Activated T-cell treated with anti-CD3 and anti-CD28 coated beads for 24 hours (primary cell): Measurements from ENCODE around the gene NETO1.

Source experiments
- DNase-seq: peaks from one replicate; pipeline ENCODE4 v3.0.0-alpha.2; 2020; ENCODE audit warnings: low read depth

Gene NETO1

DNA sequence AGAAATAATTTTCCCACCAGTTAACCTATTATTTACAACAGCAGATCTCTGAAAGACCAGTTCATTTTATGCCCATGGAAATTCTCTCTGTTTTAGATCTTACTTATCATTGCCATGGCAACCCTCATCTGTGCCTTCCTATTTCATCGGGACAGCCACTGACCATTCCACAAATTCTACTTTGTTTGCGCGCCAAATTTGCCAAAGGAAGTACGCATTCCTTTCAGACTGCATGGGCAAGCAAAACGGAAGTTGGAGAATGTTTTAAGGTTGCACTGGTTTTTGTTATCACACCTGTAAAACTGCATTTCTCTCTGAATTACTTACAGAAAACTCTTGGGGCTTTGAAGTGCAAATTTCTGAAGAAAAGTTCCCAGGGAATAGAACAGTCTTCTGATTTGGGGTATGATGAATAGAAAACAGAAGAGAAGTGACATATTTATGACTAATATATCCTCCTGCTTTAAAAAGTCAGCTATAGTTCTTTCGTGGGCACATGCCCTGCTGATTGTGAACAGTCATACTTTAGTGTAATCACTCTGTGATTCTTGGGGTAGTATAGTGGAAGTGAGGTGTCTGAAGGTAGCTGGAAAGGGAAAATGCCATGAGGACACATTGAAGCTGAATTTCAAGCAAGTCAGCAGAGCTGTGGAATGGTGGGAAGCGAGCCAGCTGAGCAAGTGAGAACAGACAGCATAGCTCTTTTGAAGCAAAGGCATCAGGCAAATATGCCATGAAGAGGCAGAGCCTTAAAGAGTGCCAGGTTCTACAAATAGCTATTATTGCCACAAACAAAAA lies 20.9 kb downstream of the NETO1 start:
- no peak for DNase-seq

DNA sequence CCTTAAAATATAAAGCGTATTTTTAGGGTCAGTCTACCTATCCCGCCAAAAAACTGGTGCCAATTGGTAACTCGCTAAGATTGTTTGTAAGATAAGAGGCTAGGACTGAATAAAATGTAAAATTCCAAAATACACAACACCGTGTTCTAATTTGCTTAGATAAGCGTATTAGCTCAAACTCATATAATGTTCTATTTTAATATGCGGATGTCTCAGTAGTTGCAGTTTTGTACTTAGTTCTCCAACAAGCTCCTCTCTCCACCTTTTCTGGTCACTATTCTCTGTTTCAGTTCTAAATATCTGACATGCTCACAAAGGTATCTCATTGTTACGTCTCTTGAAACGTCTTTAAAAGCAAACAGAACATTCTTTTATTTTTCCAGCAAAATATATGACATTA lies 24.0 kb downstream of the NETO1 start:
- DNase-seq, result no peak

DNA sequence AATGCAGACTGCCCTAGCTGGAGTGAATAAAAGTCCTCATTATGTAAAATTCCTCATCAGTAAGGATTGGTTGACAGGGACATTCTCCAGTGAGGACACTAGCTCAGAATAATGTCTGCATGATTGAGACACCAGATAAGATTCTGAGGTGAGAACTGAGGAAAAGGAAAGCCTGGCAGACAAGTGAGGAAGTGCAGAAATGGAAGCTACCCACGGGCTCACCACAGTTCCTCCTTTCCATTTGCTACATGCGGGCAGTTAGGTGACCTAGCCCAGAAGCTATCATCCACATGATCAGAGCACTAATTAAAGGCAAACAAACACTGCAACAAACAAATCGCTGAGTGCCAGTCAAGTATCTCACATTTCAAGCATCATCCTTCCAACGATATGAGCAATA lies 27.7 kb downstream of the NETO1 start:
- no peak for DNase-seq

DNA sequence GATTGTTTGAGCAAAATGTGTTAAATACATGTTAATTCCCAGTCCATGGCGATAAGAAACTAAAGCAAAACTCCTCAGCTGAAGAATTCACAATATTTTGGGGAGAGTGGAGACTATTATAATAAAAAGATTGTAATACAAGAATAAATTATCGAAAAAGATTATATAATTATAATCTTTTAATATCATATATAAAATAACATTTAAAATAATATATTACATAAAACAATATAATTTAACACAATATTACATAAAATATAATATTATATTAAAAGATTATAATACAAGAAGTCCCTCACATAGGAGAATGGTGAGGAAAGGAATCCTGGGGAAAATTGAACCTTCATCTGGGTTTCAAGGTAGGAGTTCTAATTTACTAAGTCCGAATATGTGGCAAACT lies 33.1 kb downstream of the NETO1 start:
- DNase-seq, result no peak

DNA sequence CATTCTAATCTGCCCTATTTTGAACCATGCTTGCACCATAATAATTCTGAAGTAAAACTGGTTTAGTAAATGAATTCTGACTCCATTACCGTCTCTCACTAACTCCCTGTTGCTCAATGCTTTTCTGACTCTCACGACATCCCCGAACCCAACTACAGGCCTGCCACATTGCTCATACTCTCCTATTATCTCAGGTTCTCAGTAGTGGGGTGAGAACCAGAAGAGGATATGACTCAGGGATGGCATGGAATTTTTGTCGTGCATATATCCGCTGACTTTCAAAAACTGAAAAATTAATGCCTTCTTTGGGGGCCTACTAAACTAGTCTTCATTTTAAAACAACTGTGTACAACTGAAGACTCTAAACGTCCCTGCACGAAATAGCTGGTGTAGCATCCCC lies 34.3 kb downstream of the NETO1 start:
- DNase-seq, result no peak

DNA sequence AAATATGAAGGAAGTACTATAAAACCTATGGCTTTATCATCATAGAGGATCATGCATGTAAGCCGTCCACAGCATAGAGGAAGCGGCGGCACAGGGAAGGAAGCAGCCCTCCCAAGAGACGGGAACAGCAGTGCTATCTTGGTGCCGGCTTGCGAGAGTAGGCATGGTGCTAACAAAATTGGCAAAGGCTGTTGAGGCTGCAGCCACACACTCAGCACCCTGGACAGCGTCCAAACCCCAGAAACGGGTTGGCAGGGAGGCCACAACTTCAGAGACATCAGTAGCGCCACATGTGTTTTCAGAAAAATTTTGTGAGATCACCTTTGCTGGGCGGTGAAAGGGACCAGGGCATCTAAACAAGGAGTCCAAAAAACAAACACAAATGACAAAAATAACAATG lies 37.7 kb downstream of the NETO1 start:
- DNase-seq, result no peak

DNA sequence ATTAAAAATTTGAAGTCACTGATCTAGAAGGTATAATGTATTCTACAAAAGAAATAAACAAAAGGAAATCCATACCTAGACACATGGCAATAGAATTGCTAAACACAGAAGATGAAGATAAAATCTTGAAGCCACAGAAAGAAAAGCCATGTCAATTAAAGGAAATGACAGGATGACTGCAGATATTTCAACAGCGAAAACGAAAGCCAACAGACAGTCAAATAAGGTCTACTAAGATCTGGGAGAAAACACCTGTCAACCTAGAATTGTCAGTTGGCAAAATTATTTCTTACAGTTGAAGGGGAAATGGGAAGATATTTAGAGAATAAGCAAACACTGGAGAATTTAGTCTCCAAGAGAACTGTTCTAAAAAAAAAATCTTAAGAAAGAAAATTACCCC lies 39.2 kb downstream of the NETO1 start:
- no peak for DNase-seq

DNA sequence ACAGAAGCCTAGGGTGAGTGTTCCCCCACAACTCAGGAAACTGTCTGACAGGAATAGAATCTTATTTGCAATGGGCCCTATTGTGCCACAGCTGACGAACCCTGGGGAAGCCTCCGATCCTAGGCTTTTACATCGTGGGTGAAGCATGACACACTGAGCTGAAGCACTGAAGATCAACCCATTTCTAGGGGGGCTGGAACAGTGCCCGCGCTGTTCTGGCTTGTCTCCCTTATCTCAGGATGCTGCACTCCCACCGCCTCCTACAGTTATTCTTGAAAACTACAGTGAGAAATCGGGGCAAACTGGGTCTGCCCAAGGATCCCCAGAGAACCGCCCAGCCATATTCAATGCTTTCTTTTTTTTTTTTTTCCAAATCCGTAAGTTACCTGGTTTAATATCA lies 41.1 kb downstream of the NETO1 start:
- no peak for DNase-seq

DNA sequence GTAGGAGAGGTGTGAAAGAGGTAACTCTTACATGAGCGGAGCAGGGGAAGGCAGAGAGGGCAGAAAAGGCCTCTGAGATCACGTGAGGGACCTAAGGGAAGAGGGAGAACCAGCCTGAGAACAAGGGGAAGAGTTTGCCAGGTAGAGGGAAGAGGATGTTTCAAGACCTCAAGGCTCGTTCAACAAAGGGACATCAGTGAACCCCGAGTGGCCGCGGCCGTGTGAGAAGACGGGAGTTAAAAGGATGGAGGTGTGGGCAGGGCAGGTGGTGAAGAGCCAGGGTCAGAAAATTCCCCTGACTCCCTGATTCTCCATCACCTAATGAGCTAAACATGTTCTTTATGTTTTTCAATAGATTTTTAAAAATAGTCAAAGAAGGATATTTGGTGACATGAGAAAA lies 44.4 kb downstream of the NETO1 start:
- DNase-seq, result no peak

DNA sequence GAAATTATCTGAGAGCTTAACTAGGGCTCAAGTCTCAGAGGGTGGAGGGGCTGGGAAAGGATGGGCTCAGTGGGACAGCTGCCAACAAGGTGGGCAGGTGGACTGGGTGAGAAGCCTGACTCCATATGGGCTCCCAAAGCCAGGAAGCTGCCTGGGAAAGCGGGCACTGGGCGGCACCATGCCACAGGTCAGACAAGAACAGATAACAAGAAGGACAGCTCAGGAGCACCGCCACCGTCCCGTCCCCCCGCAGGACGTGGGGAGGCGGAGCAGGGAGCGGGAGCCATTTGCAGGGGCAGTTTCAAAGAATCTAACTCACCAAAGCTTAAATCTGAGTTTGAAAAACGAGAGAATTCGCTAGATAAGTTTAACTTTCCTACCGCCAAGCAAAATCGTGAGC lies 45.6 kb downstream of the NETO1 start:
- DNase-seq, result no peak

DNA sequence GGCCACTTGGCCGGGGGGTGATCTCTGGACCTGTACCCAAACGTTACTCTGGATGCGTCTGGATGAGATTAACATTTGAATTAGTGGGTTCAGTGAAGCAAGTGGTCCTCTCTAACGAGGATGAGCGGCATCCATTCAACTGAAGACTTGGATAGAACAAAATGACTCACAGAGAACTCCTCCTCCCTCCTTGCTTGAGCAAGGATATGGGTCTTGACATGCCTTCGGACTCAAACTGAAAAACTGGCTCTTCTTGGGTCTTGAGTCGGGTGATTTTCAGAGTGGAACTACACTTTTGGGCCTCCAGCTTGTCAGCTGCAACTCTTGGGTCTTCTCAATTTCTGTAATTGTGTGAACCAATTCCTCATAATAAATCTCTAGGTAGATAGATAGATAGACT lies 47.2 kb downstream of the NETO1 start:
- no peak for DNase-seq

DNA sequence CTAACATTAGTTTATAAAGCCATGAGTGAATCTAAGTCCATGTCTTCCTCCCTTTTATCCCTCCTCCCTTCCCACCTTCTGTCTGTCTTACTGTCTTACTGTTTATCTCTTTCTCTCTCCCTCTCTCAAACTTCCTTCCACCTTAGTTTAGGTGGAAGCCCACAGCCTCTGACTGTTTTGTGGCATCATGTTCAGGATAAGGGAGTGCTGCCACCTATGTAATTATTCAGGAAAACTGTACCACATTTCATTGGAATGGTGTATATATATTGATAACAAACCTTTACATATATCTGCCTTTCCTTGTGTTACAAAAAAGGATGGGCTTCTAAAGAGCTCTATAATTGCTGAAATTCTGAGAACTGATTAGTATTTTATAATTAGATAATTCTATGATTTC lies 48.7 kb downstream of the NETO1 start:
- no peak for DNase-seq

DNA sequence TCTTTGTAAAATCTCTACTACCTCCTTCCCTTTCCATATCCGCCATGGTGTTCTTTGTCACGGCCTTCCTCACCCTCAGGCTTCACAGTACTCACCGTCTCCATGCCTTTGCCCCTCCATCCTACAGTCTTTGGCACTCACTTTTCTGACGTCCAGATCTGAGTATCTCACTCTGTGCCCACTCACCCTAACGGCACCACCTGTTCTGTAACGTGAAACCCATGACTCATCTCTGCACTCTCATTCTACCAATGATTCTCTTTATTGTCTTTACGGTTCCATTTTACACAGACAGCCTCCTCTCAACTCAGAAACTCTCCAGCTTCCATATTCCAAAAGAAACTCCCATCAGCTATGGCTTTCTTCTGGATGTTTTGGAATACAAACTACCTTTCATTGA lies 56.7 kb downstream of the NETO1 start:
- no peak for DNase-seq

DNA sequence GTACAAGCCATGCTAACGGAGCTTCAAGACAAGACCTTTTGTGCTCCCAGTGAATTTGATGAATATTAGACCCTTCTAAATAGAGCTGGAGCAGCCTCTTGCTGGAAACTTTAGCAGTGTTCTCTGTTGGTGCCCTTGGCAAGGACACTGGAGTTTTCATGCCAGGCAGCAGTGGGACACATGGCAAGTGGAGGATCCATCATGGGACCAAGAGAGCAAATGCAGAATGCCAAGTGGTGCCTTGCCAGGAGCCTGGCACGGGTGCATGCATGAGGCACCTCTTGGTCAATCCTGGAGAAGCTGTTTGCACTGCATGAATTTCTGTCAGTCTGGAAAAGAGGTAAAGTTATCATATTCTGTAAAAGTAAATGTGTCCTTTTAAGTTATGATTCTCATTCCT lies 59.1 kb downstream of the NETO1 start:
- no peak for DNase-seq

DNA sequence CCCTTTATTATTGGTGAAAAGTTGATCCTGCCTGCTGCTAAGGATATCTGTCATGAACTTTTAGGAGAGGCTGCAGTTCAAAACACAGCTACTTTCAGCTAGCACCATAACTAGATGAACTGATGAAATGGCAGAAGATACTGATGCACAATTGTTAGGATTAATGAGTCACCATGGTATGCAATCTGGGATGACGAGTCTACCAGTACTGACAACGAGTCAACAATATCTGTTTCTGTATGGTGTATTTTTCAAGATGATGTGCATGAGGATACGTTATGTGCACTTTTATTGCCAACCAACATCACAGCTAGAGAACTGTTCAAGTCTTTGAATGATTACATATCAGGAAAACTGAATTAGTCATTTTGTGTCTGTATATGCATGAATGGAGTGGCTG lies 68.7 kb downstream of the NETO1 start:
- no peak for DNase-seq

DNA sequence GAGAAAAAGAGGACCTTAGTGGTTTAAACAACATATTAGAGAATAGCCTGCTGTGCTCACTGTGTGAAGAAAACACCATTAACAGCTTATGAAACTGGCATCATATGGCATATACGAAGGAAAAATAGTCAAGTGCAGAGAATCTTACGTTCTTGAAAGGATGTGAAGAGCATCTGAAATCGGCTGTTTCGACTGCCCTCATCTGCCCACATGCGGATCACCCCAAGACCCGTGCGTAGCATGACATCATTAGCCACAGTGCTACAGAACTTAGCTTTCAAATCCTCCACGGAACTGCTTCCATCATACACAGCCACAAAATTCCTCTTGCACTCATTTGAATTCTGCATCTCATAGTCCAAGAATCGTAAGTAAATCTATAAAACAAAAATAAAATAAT lies 84.3 kb downstream of the NETO1 start:
- no peak for DNase-seq

DNA sequence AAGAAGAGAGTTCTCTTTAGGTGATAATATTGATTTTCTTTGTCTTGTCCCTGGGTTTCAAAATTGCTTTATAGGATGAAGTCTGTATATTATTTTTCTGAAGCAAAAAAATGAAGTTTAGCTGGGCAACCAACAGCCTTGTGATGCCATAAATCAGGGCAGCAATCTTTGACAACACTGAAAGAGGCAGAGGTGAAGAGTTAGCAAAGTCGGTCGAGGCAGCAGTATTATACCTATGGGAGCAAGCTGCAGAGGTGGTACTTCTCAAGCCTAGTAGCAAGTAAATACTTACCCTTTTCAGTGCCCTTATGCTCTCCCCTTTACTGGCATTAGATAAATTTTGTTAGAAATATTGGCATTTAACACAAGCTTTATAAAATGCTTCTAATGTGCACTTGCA lies 92.9 kb downstream of the NETO1 start:
- DNase-seq, result no peak

DNA sequence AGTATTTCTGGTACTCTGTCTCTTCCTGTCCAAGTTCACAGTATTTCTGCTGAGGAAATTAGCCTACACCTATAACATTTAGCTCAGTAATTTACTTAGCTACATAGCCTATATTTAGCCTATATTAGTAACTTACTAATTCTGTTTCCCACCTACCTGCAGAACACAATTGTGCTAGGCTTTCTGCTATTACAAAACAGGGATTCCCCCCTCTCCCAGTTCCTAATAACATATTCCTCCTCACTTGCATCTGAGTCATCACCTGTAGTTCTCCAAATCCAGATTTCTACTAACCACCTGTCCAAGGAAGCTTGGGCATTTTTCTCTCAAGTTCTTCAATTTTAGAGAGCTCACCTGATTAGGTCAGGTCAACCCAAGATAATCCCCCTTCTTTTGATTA lies 94.9 kb downstream of the NETO1 start:
- DNase-seq, result no peak

DNA sequence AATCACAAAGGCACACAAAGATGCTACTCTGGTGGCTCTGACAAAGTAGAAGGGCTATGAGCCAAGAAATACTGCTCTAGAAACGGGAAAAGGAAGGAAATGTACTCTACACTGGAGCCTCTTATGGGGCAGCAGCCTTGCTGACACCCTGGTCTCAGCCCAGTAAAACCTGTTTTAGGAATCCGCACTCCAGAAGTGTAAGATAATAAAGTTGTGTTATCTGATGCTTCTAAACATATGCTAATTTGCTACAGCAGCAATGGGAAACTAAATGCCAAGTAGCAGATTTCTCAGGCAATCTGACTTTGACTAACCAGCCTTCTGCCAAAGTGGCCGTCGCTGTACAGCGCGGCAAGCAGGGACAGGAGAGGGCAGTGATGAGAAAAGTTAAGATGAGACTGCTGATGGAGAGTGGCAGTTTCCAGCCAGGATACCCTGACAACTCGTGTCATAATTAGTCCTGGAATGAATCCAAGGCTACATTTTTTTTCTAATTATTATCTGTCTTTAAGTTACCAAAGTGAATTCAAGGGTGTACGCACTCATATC lies 99.0 kb downstream of the NETO1 start:
- no peak for DNase-seq

DNA sequence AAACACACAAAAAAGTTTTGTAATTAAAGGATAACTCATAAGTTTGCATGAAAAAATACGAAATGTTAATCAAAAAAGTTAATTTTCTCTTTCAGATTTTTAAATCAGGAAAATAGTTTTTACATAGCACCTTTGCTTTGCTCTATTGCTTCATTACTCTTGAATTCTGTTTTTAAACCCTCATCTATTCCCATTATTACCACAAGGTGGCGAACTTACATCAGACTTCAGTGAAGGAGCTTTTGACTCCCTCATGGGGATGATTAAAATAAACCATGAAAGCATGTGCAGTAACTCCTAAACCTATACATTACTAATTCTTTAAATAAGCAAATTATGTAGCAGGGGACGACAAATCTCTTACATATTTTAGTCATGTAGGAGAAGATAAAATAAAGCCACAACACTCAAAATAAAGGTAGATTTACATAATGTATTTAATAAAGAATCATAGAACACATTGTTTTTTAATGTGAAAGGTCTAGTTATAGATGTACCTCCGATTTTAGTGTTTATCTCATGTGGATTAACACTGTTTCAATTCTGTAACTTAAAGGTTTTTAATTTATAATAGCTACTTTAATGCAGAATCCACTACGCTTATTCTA lies 105.2 kb downstream of the NETO1 start:
- DNase-seq, result no peak

DNA sequence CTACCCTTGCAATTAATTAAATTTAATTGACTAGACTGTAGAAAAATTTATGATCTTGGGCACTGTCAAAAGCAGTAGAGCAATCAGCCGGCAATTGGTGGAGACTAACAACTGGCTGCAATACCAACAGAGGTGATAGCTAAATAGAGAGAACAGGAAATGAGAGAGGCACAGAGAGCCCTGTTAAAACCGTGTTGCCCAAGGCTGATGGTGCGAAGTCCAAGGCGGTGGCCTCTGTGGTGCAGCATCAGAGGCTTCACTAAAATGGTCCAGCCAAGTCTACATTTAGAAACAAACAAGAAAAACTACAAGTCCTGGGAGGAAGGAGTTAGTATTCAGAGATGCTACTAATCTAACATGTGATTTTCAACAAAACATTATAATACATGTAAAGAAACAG lies 115.6 kb downstream of the NETO1 start:
- DNase-seq, result no peak

DNA sequence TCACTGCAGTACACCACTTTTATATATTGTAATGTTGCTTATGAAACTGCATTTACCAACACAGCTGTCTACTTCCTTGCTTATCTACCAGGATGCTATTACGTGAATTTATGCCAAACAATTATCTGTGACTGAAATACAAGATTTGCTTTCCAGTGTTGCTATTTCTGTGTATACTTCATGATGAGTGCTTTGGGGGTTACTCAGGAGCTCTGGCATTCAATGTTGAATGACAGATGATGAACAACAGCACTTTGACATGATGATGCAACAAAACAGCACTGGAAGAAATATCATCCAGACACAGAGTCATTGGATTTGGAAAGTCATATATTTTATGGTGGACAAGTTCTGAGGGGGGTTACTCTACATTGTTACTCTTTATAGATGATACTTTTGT lies 125.8 kb downstream of the NETO1 start:
- no peak for DNase-seq

DNA sequence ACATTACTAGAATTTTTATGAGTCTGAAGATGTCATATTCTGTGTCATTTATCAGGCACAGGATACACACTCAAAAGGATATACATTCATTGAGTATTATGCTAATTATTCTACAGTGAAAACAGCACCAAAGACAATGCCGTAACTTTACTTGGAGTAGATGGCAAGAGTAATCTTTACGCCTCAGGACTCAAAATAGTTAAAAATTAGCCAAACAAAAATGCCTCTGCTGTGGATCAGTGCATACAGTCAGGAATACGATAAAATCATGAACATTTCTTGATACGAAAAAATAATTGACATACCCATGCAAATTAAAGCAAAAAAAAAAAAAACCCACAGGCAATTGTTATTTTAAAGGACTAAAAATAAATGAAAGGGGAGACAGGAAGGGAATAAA lies 129.7 kb downstream of the NETO1 start:
- no peak for DNase-seq

DNA sequence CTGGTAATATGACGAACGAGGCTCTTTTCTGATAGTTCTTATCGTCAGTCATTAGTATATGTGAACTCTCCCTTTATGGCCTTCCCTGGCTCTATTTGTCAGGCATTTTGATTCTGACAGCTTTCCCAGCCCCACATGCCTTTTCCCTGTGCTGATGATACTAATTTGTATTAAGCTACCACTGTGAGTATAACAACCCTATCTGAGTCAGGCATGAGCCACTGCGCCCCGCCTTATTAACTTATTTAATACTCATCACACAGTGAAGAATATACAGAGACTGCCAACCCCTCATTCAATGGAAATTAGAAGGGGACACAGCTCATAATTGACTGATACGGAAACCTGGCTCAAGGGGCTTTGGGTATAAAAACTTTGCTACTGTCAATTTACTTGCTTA lies 140.0 kb downstream of the NETO1 start:
- no peak for DNase-seq
